SK-N-SH (cell line): Measurements from ENCODE around the gene PSTK. TPM values are rescaled to one million over a fixed set of nuclear protein-coding genes. Genes with fewer than 3 reads are reported as not detected.

Experiments
- CTCF ChIA-PET: fragments of 300-600, 350-600 bp; formaldehyde crosslinking; extraction: SDS; loops from one replicate; lab custom pipeline; 2021; lab: Yijun Ruan, JAX
- POLR2A ChIA-PET: fragments of 350-600 bp; sonication (Branson Sonifier 250); formaldehyde crosslinking; extraction: SDS; loops from one replicate; lab custom pipeline; 2020; ENCODE audit warnings: antibody characterized with exemption, inconsistent platforms; lab: Yijun Ruan, JAX
- DNase-seq: peaks from one replicate; pipeline ENCODE4 v3.0.0; 2012
- H2AFZ ChIP-seq: fragments of 200-600 bp; sonication (generic); 2 replicates; pipeline ENCODE4 v1.8.1; 2016; ENCODE audit warnings: antibody characterized with exemption, mild to moderate bottlenecking, low read depth
- H3F3A ChIP-seq: fragments of 200-600 bp; sonication (generic); replicated peaks from 2 replicates; pipeline ENCODE3; 2016; ENCODE audit warnings: antibody characterized with exemption, mild to moderate bottlenecking; ENCODE audit not compliant: insufficient read depth
- H3K27ac ChIP-seq, 2 experiments: fragments of 200-500 bp in 1 of 2; fragments of 200-600 bp in 1 of 2; sonication (Bioruptor generic) in 1 of 2; sonication (generic), shearing (Covaris generic) in 1 of 2; 2 replicates each; pipeline versions ENCODE4 v1.5.1 to v1.6.1; 2014 to 2016; ENCODE audit warnings: low read depth in 2 of 2, inconsistent platforms in 1 of 2, low read length in 1 of 2, mild to moderate bottlenecking in 1 of 2, mixed read lengths in 1 of 2
- H3K27me3 ChIP-seq: fragments of 200-600 bp; sonication (generic), shearing (Covaris generic); 2 replicates; pipeline ENCODE4 v1.6.1; 2016; ENCODE audit warnings: mixed run types; ENCODE audit not compliant: insufficient read depth
- H3K36me3 ChIP-seq, 2 experiments: fragments of 200-500 bp in 1 of 2; fragments of 200-600 bp in 1 of 2; sonication (Bioruptor generic) in 1 of 2; sonication (generic) in 1 of 2; replicated peaks in 1 of 2; 2 replicates each; pipeline versions ENCODE3 to v1.5.1; 2014 to 2016; ENCODE audit warnings: low read length in 1 of 2, mild to moderate bottlenecking in 1 of 2; ENCODE audit not compliant: insufficient read depth in 2 of 2, control insufficient read depth in 1 of 2
- H3K4me1 ChIP-seq, 2 experiments: fragments of 200-500 bp in 1 of 2; fragments of 200-600 bp in 1 of 2; sonication (Bioruptor generic) in 1 of 2; sonication (generic), shearing (Covaris generic) in 1 of 2; 2 replicates each; pipeline versions ENCODE4 v1.5.1 to v1.6.1; 2014 to 2016; ENCODE audit warnings: low read depth in 1 of 2, low read length in 1 of 2, mixed run types in 1 of 2; ENCODE audit not compliant: insufficient read depth in 2 of 2, control insufficient read depth in 1 of 2
- H3K4me2 ChIP-seq: fragments of 200-600 bp; sonication (generic), shearing (Covaris generic); 2 replicates; pipeline ENCODE4 v1.6.1; 2017; ENCODE audit warnings: mixed run types
- H3K4me3 ChIP-seq, 2 experiments: fragments of 200-500 bp in 1 of 2; fragments of 200-600 bp in 1 of 2; sonication (Bioruptor generic) in 1 of 2; sonication (generic), shearing (Covaris generic) in 1 of 2; 2 replicates each; pipeline versions ENCODE4 v1.5.1 to v1.8.1; 2014 to 2016; ENCODE audit warnings: low read depth in 2 of 2, inconsistent platforms in 1 of 2, low read length in 1 of 2, mild to moderate bottlenecking in 1 of 2, mixed read lengths in 1 of 2, moderate library complexity in 1 of 2
- H3K79me2 ChIP-seq: fragments of 200-600 bp; sonication (generic); 2 replicates; pipeline ENCODE4 v1.8.1; 2017; ENCODE audit warnings: mild to moderate bottlenecking; ENCODE audit not compliant: insufficient read depth
- H3K9ac ChIP-seq: fragments of 200-600 bp; sonication (generic); 2 replicates; pipeline ENCODE4 v1.6.1; 2017; ENCODE audit warnings: mixed run types
- H3K9me2 ChIP-seq: fragments of 200-600 bp; sonication (generic); 2 replicates; pipeline ENCODE4 v1.6.1; 2017; ENCODE audit warnings: mixed run types
- H3K9me3 ChIP-seq: fragments of 200-600 bp; sonication (generic); 2 replicates; pipeline ENCODE4 v1.6.1; 2017; ENCODE audit warnings: mixed run types, mild to moderate bottlenecking, moderate library complexity
- H4K20me1 ChIP-seq: fragments of 200-600 bp; sonication (generic); 2 replicates; pipeline ENCODE4 v1.6.1; 2017; ENCODE audit warnings: mild to moderate bottlenecking, mixed run types; ENCODE audit not compliant: insufficient read depth
- CHD2 ChIP-seq: fragments of 150-350 bp; IDR thresholded peaks from 2 replicates; pipeline ENCODE4 v1.6.1; 2018; ENCODE audit warnings: low read length; ENCODE audit not compliant: partially characterized antibody
- EP300 ChIP-seq, 2 experiments: IDR thresholded peaks; 2 replicates each; pipeline versions ENCODE4 v1.4.0 to v1.6.1; 2012; ENCODE audit warnings: borderline replicate concordance in 1 of 2, low read depth in 1 of 2, low read length in 1 of 2
- GATA2 ChIP-seq: sonication (generic); formaldehyde crosslinking; IDR thresholded peaks from 2 replicates; pipeline ENCODE4 v1.5.0; 2020; ENCODE audit warnings: mild to moderate bottlenecking, missing genetic modification reagents
- JUND ChIP-seq: IDR thresholded peaks from 2 replicates; pipeline ENCODE4 v1.4.0; 2012
- MEF2A ChIP-seq: IDR thresholded peaks from 2 replicates; pipeline ENCODE4 v1.4.0; 2012; ENCODE audit warnings: low read depth, borderline replicate concordance
- MXI1 ChIP-seq: IDR thresholded peaks from 2 replicates; pipeline ENCODE4 v1.6.1; 2012; ENCODE audit warnings: mild to moderate bottlenecking, low read depth, low read length, improper control_type of control experiment
- NRF1 ChIP-seq: IDR thresholded peaks from 2 replicates; pipeline ENCODE4 v1.6.1; 2012; ENCODE audit warnings: low read depth, mild to moderate bottlenecking, low read length
- PBX3 ChIP-seq: IDR thresholded peaks from 2 replicates; pipeline ENCODE4; 2012
- POLR2AphosphoS5 ChIP-seq: IDR thresholded peaks from 2 replicates; pipeline ENCODE4 v1.6.1; 2012; ENCODE audit warnings: low read depth, low read length
- RAD21 ChIP-seq: IDR thresholded peaks from 2 replicates; pipeline ENCODE4 v1.6.1; 2012; ENCODE audit warnings: mild to moderate bottlenecking, low read length
- RXRA ChIP-seq: IDR thresholded peaks from 2 replicates; pipeline ENCODE4 v1.4.0; 2012; ENCODE audit warnings: low read depth, mild to moderate bottlenecking, borderline replicate concordance
- SIN3A ChIP-seq: IDR thresholded peaks from 2 replicates; pipeline ENCODE4 v1.6.1; 2012; ENCODE audit warnings: low read depth, mild to moderate bottlenecking, low read length, moderate library complexity, borderline replicate concordance
- TAF1 ChIP-seq: IDR thresholded peaks from 2 replicates; pipeline ENCODE4 v1.6.1; 2012; ENCODE audit warnings: low read depth, mild to moderate bottlenecking, low read length, moderate library complexity, borderline replicate concordance
- YY1 ChIP-seq: IDR thresholded peaks from 2 replicates; pipeline ENCODE4 v1.4.0; 2012; ENCODE audit warnings: low read depth, mild to moderate bottlenecking
- ZBTB33 ChIP-seq: IDR thresholded peaks from 2 replicates; pipeline ENCODE4 v1.4.0; 2012; ENCODE audit warnings: low read depth, borderline replicate concordance
- WGBS: methylation state at CpG from one replicate; pipeline ENCODE4 v1.1.6; 2017; ENCODE audit warnings: low lambda C conversion rate; 5-methylcytosine and 5-hydroxymethylcytosine counted together
- polyA plus RNA-seq, 3 experiments: library from polyadenylated mRNA; depleted of rRNA; stranded (reverse); fragments of >200 nt; gene quantifications; 2 replicates each; pipeline ENCODE4 v1.2.3, GENCODE V29; 2012
- TF ChIP-seq, protein P1 (sequence below): fragments of 150-350 bp; IDR thresholded peaks from 2 replicates; pipeline ENCODE4 v1.6.1; 2016; ENCODE audit warnings: mild to moderate bottlenecking, low read depth, low read length
- TF ChIP-seq, protein P2 (sequence below): fragments of 150-350 bp; IDR thresholded peaks from 2 replicates; pipeline ENCODE4 v1.6.1; 2017; ENCODE audit warnings: antibody characterized with exemption, low read length, low read depth, borderline replicate concordance
- TF ChIP-seq, protein P3 (sequence below): fragments of 200-600 bp; sonication (generic); IDR thresholded peaks from 2 replicates; pipeline ENCODE4 v1.6.1; 2017; ENCODE audit warnings: antibody characterized with exemption, mild to moderate bottlenecking, moderate library complexity
- TF ChIP-seq, protein P4 (sequence below): IDR thresholded peaks from 2 replicates; pipeline ENCODE4 v1.6.1; 2012; ENCODE audit warnings: mild to moderate bottlenecking, low read depth, low read length, moderate library complexity

Gene PSTK
- polyA plus RNA-seq, 1 of the 3 experiments (the other 2 are of a cell fraction) = 8.4 TPM

GRCh38 chr10:122997864-122998263 lies 17.7 kb downstream of the PSTK start:
- Histone ChIP-seq H3K9me3 (no peaks in the 10 kb centered on the region), H3K27me3 (no peaks in the 10 kb centered on the region), H3K4me3 (no peak overlapping the region), H3K79me2 (peaks cover 44% of the 10 kb centered on the region), H4K20me1 (no peaks in the 10 kb centered on the region), H3K9me2 (no peaks in the 10 kb centered on the region), H3K4me1 (no peaks in the 10 kb centered on the region), H3K9ac (no peak overlapping the region), H3K36me3 (peaks cover 34 to 47% of the 10 kb centered on the region in 2 experiments), H3F3A (no peaks in the 10 kb centered on the region), H2AFZ (no peak overlapping the region), H3K27ac (no peak overlapping the region), H3K4me2 (no peak overlapping the region)
- WGBS = 88% methylated on average over 3 of the region's 3 CpGs
- DNase-seq = no peak
- ChIA-PET CTCF (interaction anchor here (4.1 kb wide), 1 partner anchor 17 kb away, joined by 18 read pairs; the partner anchor contains the start of gene PSTK), POLR2A (no interaction called here)
- no peak for TF ChIP-seq NRF1
- TF ChIP-seq, protein P1, sequence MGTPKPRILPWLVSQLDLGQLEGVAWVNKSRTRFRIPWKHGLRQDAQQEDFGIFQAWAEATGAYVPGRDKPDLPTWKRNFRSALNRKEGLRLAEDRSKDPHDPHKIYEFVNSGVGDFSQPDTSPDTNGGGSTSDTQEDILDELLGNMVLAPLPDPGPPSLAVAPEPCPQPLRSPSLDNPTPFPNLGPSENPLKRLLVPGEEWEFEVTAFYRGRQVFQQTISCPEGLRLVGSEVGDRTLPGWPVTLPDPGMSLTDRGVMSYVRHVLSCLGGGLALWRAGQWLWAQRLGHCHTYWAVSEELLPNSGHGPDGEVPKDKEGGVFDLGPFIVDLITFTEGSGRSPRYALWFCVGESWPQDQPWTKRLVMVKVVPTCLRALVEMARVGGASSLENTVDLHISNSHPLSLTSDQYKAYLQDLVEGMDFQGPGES = no peak
- no peak for TF ChIP-seq RXRA
- TF ChIP-seq, protein P2, sequence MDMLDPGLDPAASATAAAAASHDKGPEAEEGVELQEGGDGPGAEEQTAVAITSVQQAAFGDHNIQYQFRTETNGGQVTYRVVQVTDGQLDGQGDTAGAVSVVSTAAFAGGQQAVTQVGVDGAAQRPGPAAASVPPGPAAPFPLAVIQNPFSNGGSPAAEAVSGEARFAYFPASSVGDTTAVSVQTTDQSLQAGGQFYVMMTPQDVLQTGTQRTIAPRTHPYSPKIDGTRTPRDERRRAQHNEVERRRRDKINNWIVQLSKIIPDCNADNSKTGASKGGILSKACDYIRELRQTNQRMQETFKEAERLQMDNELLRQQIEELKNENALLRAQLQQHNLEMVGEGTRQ = no peak
- TF ChIP-seq MXI1 = no peak
- TF ChIP-seq, protein P3, sequence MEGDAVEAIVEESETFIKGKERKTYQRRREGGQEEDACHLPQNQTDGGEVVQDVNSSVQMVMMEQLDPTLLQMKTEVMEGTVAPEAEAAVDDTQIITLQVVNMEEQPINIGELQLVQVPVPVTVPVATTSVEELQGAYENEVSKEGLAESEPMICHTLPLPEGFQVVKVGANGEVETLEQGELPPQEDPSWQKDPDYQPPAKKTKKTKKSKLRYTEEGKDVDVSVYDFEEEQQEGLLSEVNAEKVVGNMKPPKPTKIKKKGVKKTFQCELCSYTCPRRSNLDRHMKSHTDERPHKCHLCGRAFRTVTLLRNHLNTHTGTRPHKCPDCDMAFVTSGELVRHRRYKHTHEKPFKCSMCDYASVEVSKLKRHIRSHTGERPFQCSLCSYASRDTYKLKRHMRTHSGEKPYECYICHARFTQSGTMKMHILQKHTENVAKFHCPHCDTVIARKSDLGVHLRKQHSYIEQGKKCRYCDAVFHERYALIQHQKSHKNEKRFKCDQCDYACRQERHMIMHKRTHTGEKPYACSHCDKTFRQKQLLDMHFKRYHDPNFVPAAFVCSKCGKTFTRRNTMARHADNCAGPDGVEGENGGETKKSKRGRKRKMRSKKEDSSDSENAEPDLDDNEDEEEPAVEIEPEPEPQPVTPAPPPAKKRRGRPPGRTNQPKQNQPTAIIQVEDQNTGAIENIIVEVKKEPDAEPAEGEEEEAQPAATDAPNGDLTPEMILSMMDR = no peak
- TF ChIP-seq ZBTB33 = no peak
- TF ChIP-seq PBX3 = no peak
- TF ChIP-seq TAF1 = no peak
- no peak for TF ChIP-seq JUND
- no peak for TF ChIP-seq RAD21
- TF ChIP-seq SIN3A = no peak
- TF ChIP-seq GATA2 (CRISPR knock-in tag) = no peak
- no peak for TF ChIP-seq CHD2
- TF ChIP-seq YY1 = no peak
- no peak for TF ChIP-seq MEF2A
- no peak for TF ChIP-seq EP300 (IDR thresholded peaks at IDR 0.05; ENCODE audit: borderline replicate concordance in 1 of 2, low read depth in 1 of 2, low read length in 1 of 2)
- no peak for TF ChIP-seq POLR2AphosphoS5
- TF ChIP-seq, protein P4, sequence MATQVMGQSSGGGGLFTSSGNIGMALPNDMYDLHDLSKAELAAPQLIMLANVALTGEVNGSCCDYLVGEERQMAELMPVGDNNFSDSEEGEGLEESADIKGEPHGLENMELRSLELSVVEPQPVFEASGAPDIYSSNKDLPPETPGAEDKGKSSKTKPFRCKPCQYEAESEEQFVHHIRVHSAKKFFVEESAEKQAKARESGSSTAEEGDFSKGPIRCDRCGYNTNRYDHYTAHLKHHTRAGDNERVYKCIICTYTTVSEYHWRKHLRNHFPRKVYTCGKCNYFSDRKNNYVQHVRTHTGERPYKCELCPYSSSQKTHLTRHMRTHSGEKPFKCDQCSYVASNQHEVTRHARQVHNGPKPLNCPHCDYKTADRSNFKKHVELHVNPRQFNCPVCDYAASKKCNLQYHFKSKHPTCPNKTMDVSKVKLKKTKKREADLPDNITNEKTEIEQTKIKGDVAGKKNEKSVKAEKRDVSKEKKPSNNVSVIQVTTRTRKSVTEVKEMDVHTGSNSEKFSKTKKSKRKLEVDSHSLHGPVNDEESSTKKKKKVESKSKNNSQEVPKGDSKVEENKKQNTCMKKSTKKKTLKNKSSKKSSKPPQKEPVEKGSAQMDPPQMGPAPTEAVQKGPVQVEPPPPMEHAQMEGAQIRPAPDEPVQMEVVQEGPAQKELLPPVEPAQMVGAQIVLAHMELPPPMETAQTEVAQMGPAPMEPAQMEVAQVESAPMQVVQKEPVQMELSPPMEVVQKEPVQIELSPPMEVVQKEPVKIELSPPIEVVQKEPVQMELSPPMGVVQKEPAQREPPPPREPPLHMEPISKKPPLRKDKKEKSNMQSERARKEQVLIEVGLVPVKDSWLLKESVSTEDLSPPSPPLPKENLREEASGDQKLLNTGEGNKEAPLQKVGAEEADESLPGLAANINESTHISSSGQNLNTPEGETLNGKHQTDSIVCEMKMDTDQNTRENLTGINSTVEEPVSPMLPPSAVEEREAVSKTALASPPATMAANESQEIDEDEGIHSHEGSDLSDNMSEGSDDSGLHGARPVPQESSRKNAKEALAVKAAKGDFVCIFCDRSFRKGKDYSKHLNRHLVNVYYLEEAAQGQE = no peak
